Brain microvascular endothelial cell (primary cell): ENCODE results near the gene ARFIP1.

ENCODE experiments used
- DNase-seq: peaks from one replicate; pipeline ENCODE4 v3.0.0-alpha.2; 2020
- H3K27ac ChIP-seq: fragments of 250-450 bp; sonication (Bioruptor Pico); 2 replicates; pipeline ENCODE4 v1.5.1; 2020; ENCODE audit warnings: mild to moderate bottlenecking, moderate library complexity
- H3K27me3 ChIP-seq: fragments of 250-450 bp; sonication (Bioruptor Pico); replicated peaks from 2 replicates; pipeline ENCODE4 v1.5.1; 2020; ENCODE audit warnings: mild to moderate bottlenecking
- H3K36me3 ChIP-seq: fragments of 250-450 bp; sonication (Bioruptor Pico); replicated peaks from 2 replicates; pipeline ENCODE4 v1.5.1; 2020; ENCODE audit warnings: mild to moderate bottlenecking
- H3K4me3 ChIP-seq: 2 replicates; pipeline ENCODE4 v1.5.1; 2011; ENCODE audit warnings: low read depth, mild to moderate bottlenecking, control low read depth, low read length, moderate library complexity
- in situ Hi-C: cut with HindIII; loops from 2 replicates; pipeline ENCODE4 v1.10.0; 2017; ENCODE audit warnings: low sequenced_read_pairs, low pct_ligation_motif_present
- TF ChIP-seq, protein P1 (sequence below): IDR thresholded peaks from 2 replicates; pipeline ENCODE4 v1.5.1; 2011; ENCODE audit warnings: low read depth, mild to moderate bottlenecking, moderate library complexity, low read length, control low read depth, inconsistent platforms; ENCODE audit errors: missing control alignments

Gene ARFIP1

DNA sequence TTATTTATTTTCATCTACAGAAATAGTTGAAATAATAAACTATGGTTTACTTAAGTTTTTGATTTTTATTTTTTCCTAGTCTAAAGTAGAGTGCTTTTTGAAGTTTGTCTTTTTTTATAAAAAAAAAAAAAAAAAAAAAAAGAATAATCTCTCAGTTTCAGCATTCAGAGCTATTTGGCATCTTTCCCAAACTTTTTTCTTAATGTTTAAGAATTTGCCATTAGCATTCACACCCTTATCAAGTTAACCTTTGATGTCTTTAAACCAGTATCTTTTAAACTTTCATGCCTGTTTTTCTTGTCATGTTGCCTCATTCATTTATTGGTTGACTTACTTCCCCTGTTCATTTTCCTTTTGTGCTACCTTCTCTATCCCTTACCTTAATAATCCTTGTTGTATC lies 95.5 kb downstream of the ARFIP1 start:
- TF ChIP-seq, protein P1, sequence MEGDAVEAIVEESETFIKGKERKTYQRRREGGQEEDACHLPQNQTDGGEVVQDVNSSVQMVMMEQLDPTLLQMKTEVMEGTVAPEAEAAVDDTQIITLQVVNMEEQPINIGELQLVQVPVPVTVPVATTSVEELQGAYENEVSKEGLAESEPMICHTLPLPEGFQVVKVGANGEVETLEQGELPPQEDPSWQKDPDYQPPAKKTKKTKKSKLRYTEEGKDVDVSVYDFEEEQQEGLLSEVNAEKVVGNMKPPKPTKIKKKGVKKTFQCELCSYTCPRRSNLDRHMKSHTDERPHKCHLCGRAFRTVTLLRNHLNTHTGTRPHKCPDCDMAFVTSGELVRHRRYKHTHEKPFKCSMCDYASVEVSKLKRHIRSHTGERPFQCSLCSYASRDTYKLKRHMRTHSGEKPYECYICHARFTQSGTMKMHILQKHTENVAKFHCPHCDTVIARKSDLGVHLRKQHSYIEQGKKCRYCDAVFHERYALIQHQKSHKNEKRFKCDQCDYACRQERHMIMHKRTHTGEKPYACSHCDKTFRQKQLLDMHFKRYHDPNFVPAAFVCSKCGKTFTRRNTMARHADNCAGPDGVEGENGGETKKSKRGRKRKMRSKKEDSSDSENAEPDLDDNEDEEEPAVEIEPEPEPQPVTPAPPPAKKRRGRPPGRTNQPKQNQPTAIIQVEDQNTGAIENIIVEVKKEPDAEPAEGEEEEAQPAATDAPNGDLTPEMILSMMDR, result no peak
- Histone ChIP-seq H3K27ac (no peak overlapping the region), H3K27me3 (no peaks in the 10 kb centered on the region), H3K4me3 (no peak overlapping the region), H3K36me3 (peaks cover 5% of the 10 kb centered on the region)
- in situ Hi-C loops, result no loop called here
- no peak for DNase-seq

DNA sequence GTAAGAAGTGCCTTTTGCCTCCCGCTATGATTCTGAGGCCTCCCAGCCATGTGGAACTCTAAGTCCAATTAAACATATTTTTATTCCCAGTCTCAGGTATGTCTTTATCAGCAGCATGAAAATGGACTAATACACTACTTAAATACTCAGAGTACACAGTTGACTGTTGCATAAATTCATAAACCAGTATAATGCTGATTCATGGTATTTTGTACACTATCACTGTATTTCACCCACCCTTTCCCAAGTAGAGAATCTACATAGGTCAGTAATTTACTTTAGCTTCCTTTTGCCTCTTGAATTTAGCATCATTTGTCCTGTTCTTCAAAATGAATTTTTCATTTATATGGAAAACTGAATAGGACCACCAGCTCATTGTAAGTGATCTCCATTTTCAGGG lies 98.1 kb downstream of the ARFIP1 start:
- peaks cover 7% of the 10 kb centered on the region for H3K36me3 ChIP-seq
- TF ChIP-seq, protein P1, result no peak
- H3K4me3 ChIP-seq, result no peak overlapping the region
- H3K27ac ChIP-seq, result no peak overlapping the region
- DNase-seq, result no peak
- H3K27me3 ChIP-seq, result no peaks in the 10 kb centered on the region
- in situ Hi-C loops, result no loop called here

DNA sequence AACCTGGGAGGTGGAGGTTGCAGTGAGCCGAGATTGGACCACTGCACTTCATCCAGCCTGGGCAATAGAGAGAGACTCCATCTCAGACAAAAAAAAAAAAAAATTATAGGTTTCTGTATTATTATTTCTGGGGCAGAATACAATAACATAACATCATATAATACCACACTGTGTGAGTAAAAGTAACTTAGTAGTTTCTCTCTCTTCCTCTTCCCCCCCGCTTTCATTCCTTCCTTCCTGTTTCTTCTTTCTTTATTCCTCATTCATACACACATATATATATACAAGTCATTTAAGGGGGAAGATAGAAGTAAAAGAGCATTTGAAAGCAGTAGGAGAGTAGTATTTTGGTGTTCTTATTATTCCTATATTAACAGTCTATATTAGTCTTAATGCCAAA lies 100.5 kb downstream of the ARFIP1 start:
- TF ChIP-seq, protein P1, result no peak
- in situ Hi-C loops, result no loop called here
- H3K27me3 ChIP-seq, result no peaks in the 10 kb centered on the region
- no peak overlapping the region for H3K27ac ChIP-seq
- H3K4me3 ChIP-seq, result no peak overlapping the region
- DNase-seq, result no peak
- peaks cover 7% of the 10 kb centered on the region for H3K36me3 ChIP-seq

DNA sequence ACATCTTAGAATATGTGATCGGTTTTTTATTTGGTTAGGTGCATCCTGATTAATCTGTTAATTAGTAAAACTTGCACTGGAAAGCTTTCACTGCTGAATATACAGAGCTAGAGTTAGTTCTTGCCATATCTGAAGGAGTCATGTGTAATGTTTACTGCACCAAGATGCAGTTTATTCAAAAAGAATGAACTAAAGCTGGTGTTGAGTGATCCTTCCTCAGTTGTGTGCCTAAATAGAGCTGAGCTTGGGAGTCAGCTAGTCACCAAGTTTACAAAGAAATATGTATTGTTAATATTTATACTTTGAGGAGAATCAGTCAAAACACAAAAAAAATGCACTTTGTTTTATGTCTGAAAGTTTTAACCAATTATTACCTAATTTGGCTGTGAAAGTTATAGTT lies 102.2 kb downstream of the ARFIP1 start:
- Histone ChIP-seq H3K4me3 (no peak overlapping the region), H3K36me3 (peaks cover 5% of the 10 kb centered on the region), H3K27me3 (no peaks in the 10 kb centered on the region), H3K27ac (no peak overlapping the region)
- in situ Hi-C loops, result no loop called here
- TF ChIP-seq, protein P1, result no peak
- DNase-seq, result no peak

DNA sequence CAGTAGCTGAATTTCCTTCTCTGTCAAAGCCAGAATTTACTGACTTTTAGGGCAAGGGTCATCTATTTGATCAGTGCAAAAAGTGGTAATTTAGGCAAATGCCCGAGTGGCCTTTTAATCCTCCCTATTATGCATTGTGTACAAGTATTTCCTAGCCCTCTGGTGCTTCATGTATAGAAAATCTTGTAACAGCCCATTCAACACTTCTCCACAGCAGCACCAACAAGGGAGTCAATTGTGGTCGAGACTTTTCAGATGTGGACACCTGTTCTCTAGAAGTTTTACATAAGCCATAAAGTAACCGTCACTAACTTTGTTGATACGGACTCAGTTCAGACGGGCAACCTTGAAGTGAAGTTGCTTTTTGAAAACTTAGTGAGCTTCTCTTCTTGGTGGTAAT lies 105.4 kb downstream of the ARFIP1 start:
- no peak overlapping the region for H3K4me3 ChIP-seq
- no peak for DNase-seq
- in situ Hi-C loops, result no loop called here

DNA sequence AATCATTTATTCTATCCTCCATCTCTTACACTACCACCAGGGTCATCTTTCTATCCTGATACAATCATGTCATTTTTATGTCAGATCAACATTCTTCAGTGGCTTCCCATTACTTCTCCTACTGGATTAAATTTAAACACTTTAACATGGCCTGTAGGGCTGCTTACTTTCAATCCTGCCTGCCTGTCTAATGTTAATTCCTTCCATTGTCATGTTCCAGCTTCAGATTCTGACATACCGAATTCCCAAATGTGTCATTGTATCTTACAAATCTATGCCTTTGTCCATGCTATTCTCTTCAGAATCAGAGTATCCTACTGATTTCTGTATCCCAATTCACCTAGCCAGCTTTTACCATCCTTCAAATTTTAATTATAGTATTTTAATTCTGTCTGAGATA lies 106.4 kb downstream of the ARFIP1 start:
- no peak for DNase-seq
- no peak overlapping the region for H3K27ac ChIP-seq
- H3K4me3 ChIP-seq, result no peak overlapping the region
- H3K27me3 ChIP-seq, result no peaks in the 10 kb centered on the region
- H3K36me3 ChIP-seq, result peaks cover 6% of the 10 kb centered on the region
- TF ChIP-seq, protein P1, result no peak
- in situ Hi-C loops, result no loop called here

More for the DNA sequence above, 105.4 kb downstream of the ARFIP1 start:
- no peak overlapping the region for H3K27ac ChIP-seq
- peaks cover 6% of the 10 kb centered on the region for H3K36me3 ChIP-seq
- TF ChIP-seq, protein P1, result no peak
- H3K27me3 ChIP-seq, result no peaks in the 10 kb centered on the region
